ENCODE measurements around the gene TGFB2. TPM values are rescaled to one million over a fixed set of nuclear protein-coding genes. Genes with fewer than 3 reads are reported as not detected.

Gene TGFB2
- polyA plus RNA-seq, 1 experiment = 4.8 TPM

GRCh38 chr1:218426343-218426657 is 81.2 kb downstream of the TGFB2 start:
- Histone ChIP-seq H3K27me3 (ENCODE audit: control insufficient read depth, insufficient read depth, low read length) (no peaks in the 10 kb centered on the region), H3K4me3 (ENCODE audit: low read depth, low read length) (no peak overlapping the region), H3K36me3 (ENCODE audit: control insufficient read depth, insufficient read depth, low read length) (no peaks in the 10 kb centered on the region)
- TF ChIP-seq, protein P1, sequence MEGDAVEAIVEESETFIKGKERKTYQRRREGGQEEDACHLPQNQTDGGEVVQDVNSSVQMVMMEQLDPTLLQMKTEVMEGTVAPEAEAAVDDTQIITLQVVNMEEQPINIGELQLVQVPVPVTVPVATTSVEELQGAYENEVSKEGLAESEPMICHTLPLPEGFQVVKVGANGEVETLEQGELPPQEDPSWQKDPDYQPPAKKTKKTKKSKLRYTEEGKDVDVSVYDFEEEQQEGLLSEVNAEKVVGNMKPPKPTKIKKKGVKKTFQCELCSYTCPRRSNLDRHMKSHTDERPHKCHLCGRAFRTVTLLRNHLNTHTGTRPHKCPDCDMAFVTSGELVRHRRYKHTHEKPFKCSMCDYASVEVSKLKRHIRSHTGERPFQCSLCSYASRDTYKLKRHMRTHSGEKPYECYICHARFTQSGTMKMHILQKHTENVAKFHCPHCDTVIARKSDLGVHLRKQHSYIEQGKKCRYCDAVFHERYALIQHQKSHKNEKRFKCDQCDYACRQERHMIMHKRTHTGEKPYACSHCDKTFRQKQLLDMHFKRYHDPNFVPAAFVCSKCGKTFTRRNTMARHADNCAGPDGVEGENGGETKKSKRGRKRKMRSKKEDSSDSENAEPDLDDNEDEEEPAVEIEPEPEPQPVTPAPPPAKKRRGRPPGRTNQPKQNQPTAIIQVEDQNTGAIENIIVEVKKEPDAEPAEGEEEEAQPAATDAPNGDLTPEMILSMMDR (IDR thresholded peaks at IDR 0.05; ENCODE audit: insufficient read depth, low read depth, low read length) = no peak
- no peak for DNase-seq (ENCODE audit: low read depth)
- CTCF ChIA-PET = no interaction called here
- POLR2A ChIA-PET = no interaction called here

DNA sequence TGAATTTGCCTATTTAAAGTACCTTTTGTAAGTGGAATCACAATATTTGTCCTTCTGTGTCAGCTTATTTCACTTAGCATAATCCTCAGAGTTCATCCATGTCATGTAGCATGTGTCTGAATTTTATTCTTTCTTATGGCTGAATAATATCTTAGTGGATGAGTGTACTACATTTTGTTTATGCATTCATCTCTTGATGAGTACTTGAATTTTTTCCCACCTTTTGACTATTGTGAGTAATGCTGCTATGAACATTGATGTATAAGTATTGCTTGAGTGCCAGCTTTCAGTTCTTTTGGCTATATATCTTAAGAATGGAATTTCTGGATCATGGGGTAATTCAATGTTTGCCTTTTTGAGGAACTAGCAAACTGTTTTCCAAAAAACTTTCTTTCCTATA is 84.2 kb downstream of the TGFB2 start:
- ChIA-PET CTCF (no interaction called here), POLR2A (no interaction called here)
- H3K36me3 ChIP-seq (ENCODE audit: control insufficient read depth, insufficient read depth, low read length) = no peaks in the 10 kb centered on the region
- DNase-seq (ENCODE audit: low read depth) = no peak
- H3K27me3 ChIP-seq (ENCODE audit: control insufficient read depth, insufficient read depth, low read length) = no peaks in the 10 kb centered on the region
- TF ChIP-seq, protein P1 (IDR thresholded peaks at IDR 0.05; ENCODE audit: insufficient read depth, low read depth, low read length) = no peak
- no peak overlapping the region for H3K4me3 ChIP-seq (ENCODE audit: low read depth, low read length)

DNA sequence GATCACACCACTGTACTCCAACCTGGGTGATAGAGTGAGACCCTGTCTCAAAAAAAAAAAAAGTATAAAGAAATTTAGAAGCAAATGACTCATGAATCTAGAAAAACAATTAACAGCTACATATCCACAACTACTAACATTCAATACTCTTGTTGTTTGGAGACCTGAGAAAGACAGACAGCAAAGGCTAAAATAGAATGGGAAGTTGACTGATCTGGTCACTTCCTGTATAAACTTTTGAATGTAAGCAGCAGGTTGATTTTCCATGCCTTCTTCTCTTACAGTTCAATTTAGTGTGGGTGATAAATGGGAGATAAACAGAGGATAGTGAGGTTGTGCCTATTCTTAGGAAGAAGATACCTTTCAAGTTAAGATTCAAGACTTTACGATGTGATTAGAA is 85.2 kb downstream of the TGFB2 start:
- TF ChIP-seq, protein P1 (IDR thresholded peaks at IDR 0.05; ENCODE audit: insufficient read depth, low read depth, low read length) = no peak

DNA sequence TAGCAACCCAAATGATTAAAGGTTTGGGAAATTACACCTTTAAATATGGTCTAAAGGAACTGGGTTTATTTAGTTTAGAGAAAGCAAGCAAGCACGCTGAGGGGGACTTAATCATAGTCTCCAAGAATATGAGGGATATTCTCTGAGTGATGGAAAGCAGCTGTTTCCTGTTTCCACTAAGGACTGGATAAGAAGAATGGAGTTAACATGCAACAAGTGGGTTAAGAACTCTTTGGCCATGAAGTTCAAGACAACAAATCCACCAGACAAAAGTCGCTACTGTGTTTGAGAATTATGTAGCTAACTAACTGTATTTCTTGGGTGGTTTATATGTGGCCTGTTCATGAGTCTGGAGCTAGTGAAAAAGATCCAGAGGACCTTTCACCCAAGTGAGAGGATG is 85.7 kb downstream of the TGFB2 start:
- ChIA-PET CTCF (no interaction called here), POLR2A (no interaction called here)
- DNase-seq (ENCODE audit: low read depth) = no peak
- Histone ChIP-seq H3K27me3 (ENCODE audit: control insufficient read depth, insufficient read depth, low read length) (no peaks in the 10 kb centered on the region), H3K36me3 (ENCODE audit: control insufficient read depth, insufficient read depth, low read length) (no peaks in the 10 kb centered on the region), H3K4me3 (ENCODE audit: low read depth, low read length) (no peak overlapping the region)
- TF ChIP-seq, protein P1 (IDR thresholded peaks at IDR 0.05; ENCODE audit: insufficient read depth, low read depth, low read length) = no peak

More for the DNA sequence above, 85.2 kb downstream of the TGFB2 start:
- ChIA-PET CTCF (no interaction called here), POLR2A (no interaction called here)
- DNase-seq (ENCODE audit: low read depth) = no peak
- Histone ChIP-seq H3K27me3 (ENCODE audit: control insufficient read depth, insufficient read depth, low read length) (no peaks in the 10 kb centered on the region), H3K36me3 (ENCODE audit: control insufficient read depth, insufficient read depth, low read length) (no peaks in the 10 kb centered on the region), H3K4me3 (ENCODE audit: low read depth, low read length) (no peak overlapping the region)

- H3K27me3 ChIP-seq (ENCODE audit: control insufficient read depth, insufficient read depth, low read length) = no peaks in the 10 kb centered on the region
- DNase-seq (ENCODE audit: low read depth) = no peak
- ChIA-PET CTCF (no interaction called here), POLR2A (no interaction called here)
- H3K4me3 ChIP-seq (ENCODE audit: low read depth, low read length) = no peak overlapping the region
- no peaks in the 10 kb centered on the region for H3K36me3 ChIP-seq (ENCODE audit: control insufficient read depth, insufficient read depth, low read length)
- TF ChIP-seq, protein P1 (IDR thresholded peaks at IDR 0.05; ENCODE audit: insufficient read depth, low read depth, low read length) = no peak
Observed at GRCh38 chr1:218431476-218431875, 86.3 kb downstream of the TGFB2 start.

Measured in BJ (cell line).